ENCODE data around the gene LPAR3.
"Not testable (repeated sequence)": the region's sequence is repeated elsewhere in the genome, so short reads cannot be mapped to it uniquely, and the experiment has no call there.

LPAR3 gene

GRCh38 chr1:84902727-84903126 lies 9.7 kb upstream of the LPAR3 start:
- DNase-seq = not testable (repeated sequence)

DNA sequence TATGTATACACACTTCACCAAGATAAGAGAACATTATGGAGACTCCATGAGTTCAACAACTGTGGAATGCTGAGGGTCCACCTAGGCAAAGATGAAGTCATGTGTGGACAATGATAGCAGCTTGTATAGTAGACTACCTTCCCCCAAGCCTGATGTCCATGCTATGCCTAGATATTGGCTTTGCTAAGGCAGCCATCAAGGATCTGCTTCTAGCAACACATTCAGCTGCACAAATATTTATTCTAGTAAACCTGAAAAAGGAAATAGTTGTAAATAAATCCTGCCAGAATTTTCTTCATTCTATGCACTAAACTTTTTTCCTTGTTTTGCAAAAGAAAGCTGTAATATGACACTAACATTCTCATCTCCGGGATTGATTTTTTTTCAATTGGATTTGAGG lies 7.0 kb upstream of the LPAR3 start:
- no peak for DNase-seq

- DNase-seq = no peak
Measured at GRCh38 chr1:84896279-84896678, 3.3 kb upstream of the LPAR3 start.

DNA sequence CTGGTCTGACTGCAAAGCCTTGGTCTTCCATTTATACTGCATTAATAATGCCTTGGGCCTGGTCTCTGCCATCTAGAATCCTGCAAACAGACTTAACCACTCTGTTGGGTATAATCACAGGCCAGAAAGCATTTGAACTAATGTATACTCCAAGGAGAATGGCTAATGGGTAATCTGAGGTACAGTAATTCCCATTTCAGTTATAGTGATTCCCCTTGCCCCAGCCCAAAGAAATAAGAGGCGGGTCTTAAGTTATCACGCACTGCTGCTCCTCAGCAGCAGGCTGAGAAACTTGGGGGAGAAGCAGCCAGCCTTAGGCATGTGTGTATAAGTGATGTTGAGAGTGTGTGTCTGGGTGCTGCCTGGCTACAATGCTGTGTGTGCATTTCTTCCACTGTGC lies 2.4 kb downstream of the LPAR3 start:
- DNase-seq = no peak

- DNase-seq = no peak
Measured at GRCh38 chr1:84889437-84889836, 3.6 kb downstream of the LPAR3 start.

GRCh38 chr1:84888753-84889152 lies 4.3 kb downstream of the LPAR3 start:
- DNase-seq = no peak

DNA sequence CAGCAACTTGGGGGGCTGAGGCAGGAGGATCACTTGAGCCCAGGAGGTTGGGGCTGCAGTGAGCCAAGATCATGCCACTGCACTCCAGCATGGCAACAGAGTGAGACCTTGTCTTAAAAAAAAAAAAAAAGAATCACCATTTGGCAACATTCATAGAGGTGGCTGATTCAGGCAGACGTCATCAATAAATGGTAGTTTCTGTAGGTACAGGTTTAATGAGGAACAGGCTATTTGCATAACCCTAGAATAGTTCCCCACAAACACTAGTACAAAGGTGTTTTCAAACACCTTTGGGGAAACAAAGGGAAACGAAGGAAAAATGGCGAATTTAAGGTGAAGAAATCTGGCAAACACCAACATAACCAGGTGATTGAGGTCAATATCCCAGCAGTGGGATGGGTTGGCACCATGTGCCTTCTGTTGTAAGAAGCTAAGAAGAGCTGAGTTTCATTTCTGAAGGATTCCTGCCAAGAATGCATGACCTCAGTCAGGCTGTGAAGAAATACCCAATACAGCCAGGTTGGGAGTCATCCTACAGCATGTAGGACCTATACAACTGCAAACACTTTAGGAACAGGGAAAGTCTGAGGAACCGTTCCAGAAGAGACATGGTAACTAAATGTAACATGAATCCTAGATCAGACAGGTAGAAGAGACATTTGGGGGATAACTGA lies 5.6 kb downstream of the LPAR3 start:
- no peak for DNase-seq

DNA sequence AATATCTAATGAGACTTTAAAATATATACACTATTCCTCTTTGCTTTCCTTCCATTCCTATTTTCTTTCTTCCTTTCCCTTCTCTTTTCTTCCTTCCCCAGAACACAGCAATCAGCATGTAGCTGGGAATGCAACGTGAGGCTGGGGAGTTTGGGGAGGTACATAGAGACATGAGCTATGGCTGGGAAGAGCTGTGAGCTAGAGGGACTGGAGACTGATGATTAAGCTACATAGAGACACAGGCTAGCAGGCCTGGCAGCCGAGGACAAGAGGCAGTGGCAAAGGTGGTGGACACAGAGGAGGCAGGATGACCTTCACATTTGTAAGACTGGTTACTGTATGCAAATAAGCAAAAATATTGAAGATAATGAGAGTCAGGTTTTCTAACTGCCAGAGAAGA lies 7.5 kb downstream of the LPAR3 start:
- DNase-seq = no peak

DNA sequence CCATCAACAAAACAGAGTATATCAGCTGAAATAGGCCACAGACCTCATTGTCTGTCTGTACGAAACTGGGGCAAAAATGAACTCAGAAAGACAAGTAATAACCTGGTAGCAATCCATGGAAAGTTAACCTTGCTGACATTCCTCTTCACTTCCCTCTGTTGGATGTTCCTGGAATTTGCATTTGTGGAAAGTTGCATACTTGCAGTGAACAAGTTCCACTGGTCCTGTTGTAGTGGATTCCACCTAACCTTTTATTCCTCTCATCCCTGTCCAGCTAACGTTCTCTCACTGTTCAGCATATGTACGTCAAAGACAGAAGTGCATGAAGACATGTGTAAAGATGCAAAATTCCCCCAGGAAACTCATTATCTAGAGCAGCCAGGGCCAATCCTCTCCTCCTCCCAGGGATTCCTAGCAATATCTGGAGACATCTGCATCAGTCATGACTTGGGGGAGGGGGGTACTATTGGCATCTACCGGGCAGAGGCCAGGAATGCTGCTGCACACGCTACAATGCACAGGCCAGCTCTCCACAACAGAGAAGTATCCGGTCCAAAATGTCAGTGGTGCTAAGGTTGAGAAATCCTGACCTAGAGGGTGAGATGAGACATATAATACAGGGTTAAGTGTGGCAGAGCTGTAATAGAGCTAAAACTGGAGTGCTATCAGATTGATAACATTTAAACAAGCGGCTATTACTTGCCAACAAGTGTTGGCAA lies 8.2 kb downstream of the LPAR3 start:
- DNase-seq = no peak

- no peak for DNase-seq
Measured at GRCh38 chr1:84883286-84883685, 9.7 kb downstream of the LPAR3 start.

DNA sequence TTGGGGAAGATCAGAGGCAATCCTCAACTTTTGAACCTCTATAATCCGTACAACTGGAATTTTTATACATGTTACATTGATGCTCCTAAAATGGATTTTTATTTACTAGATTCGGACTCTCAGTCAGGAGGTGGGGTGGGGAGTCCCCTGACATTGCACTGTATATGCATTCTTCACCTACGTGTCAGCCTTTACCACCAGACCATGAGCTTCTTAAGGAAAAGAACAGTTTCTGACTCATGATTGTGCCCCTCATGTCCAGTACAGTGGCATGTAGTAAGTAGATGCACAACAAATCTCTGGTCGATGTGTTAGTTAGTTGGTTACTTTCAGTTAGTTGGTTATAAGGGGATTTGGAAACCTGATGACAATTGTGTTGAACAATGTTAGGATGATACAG lies 15.4 kb downstream of the LPAR3 start:
- DNase-seq = no peak

DNA sequence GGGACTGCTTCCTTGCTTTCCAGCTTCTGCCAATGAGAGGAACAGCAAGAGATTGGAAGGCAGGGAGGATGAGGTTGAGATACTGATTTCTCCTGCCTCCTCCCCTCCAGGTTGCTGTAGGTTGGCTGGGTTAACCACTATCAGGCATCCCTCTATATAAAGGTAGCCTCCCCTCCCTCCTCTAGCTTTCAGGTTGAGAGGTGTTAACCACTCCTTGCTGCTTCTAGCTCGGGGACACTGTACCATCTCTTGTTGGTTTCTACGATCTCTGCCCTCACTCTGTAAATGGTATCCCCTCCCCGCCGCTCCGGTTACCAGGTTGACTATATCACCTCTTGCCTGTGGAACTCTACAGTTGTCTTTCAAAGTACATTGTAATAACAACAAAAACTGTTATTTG lies 16.7 kb downstream of the LPAR3 start:
- no peak for DNase-seq

- no peak for DNase-seq
Measured at GRCh38 chr1:84873366-84873765, 19.6 kb downstream of the LPAR3 start.

GRCh38 chr1:84872696-84873355 lies 20.2 kb downstream of the LPAR3 start:
- no peak for DNase-seq

- no peak for DNase-seq
Measured at GRCh38 chr1:84871181-84871580, 21.8 kb downstream of the LPAR3 start.

GRCh38 chr1:84870591-84870990 lies 22.4 kb downstream of the LPAR3 start:
- no peak for DNase-seq

DNA sequence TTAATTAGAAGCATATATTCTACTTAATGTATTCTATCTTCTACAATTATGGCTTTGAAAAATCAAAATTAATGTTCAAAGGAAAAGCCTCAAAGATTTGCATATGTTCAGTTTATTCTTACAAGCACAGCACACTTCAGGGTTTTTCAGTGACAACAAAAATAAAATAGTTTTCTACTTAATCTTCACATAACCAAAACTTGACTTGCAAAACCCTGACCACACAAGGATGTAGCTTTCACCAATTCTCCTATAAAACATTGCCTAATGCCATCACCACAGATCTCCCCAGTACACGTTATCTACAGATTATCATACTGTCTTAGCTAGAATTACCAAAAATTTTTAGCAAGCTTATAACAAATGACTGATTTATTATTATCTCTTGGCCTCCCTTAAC lies 23.3 kb downstream of the LPAR3 start:
- DNase-seq = no peak

- no peak for DNase-seq
Measured at GRCh38 chr1:84862810-84863251, 30.2 kb downstream of the LPAR3 start.

DNA sequence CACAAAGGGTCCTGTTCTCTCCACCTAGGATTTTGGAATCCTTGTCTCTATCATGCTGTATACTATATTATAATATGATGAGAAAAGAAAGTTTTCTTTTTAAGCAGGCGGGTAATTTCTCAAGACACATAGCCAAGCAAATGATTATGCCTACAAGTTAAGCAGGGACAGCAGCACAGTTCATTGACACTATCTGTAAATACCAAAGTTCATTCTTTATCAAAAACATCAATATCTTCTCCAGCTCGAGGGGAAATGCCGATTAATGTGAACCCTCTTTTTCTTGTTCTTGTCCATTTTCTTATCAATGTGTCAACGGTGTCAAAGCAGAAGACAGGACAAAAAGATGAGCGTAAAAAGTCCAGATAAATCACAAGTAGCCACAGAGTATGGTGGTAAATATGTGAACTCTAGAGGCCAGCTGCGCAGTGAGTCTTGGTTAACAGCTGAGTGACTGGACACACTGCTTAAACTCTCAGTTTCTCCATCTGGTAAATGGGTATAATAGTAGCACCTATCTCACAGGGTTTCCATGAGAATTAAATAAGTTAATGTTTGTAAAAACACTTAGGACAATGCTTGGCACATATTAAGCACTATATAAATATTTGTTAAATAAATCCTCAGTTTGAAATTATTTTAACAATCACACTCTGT lies 30.9 kb downstream of the LPAR3 start:
- no peak for DNase-seq

GRCh38 chr1:84861516-84861915 lies 31.5 kb downstream of the LPAR3 start:
- DNase-seq = no peak

DNA sequence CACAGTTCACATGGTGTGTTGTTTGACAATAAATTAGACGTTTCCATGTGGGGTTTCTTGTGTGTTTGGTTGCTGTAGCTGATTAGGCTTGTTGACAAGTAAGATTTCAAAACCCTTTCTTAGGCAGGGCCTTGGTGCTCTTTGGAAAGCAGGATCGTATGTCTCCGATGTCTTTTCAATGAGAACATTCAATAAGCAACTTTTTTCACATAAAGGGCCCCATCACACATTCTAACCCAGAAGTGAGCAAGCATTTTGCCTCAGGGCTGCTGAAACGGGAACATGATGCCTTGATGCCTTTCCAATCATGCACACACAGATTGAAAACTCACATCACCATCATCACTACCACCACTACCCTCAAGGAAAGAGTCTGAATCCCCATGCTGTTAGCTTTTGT lies 33.1 kb downstream of the LPAR3 start:
- DNase-seq = no peak

- DNase-seq = no peak
Measured at GRCh38 chr1:84857906-84858305, 35.1 kb downstream of the LPAR3 start.

GRCh38 chr1:84856726-84857270 lies 36.2 kb downstream of the LPAR3 start:
- DNase-seq = no peak
